HEK293 (cell line): ENCODE results near the gene MYH3.

Source experiments
- CTCF ChIA-PET: fragments of 350-600 bp; formaldehyde crosslinking; extraction: SDS; loops from one replicate; lab custom pipeline; 2021; ENCODE audit warnings: antibody characterized with exemption; lab: Yijun Ruan, JAX
- POLR2A ChIA-PET: fragments of 300-600 bp; formaldehyde crosslinking; extraction: SDS; loops from one replicate; lab custom pipeline; 2020; ENCODE audit warnings: antibody characterized with exemption, inconsistent platforms; lab: Yijun Ruan, JAX
- H3K27ac ChIP-seq: fragments of 200-500 bp; sonication (Bioruptor generic); 2 replicates; pipeline ENCODE4 v1.5.1; 2014; ENCODE audit warnings: low read depth, low read length, control low read depth, inconsistent platforms; ENCODE audit errors: extremely low read depth
- H3K36me3 ChIP-seq, 2 experiments: fragments of 200-500 bp in 1 of 2; sonication (Bioruptor generic) in 1 of 2; 1 replicate in 1 of 2; 2 replicates in 1 of 2; pipeline ENCODE4 v1.5.1; 2014 to 2017; ENCODE audit warnings: inconsistent platforms in 2 of 2, low read length in 2 of 2; ENCODE audit not compliant: control insufficient read depth in 2 of 2, insufficient read depth in 1 of 2
- H3K4me1 ChIP-seq: fragments of 200-500 bp; sonication (Bioruptor generic); 2 replicates; pipeline ENCODE4 v1.5.1; 2014; ENCODE audit warnings: mild to moderate bottlenecking, low read length, inconsistent platforms; ENCODE audit not compliant: control insufficient read depth, insufficient read depth
- H3K4me3 ChIP-seq: 2 replicates; pipeline ENCODE4 v1.5.1; 2011; ENCODE audit warnings: low read depth, mild to moderate bottlenecking, control low read depth, low read length, moderate library complexity
- H3K9me3 ChIP-seq: fragments of 200-500 bp; sonication (Bioruptor generic); 2 replicates; pipeline ENCODE4 v1.5.1; 2014; ENCODE audit warnings: low read depth, low read length, inconsistent platforms; ENCODE audit not compliant: control insufficient read depth, insufficient read depth
- CTCF ChIP-seq: fragments of 450-650 bp; formaldehyde crosslinking; IDR thresholded peaks from 2 replicates; pipeline ENCODE4 v1.5.1; 2016; ENCODE audit warnings: missing biosample characterization, missing genetic modification characterization
- IKZF3 ChIP-seq: fragments of 450-650 bp; IDR thresholded peaks from 2 replicates; pipeline ENCODE4 v1.5.0; 2018; ENCODE audit warnings: missing biosample characterization, mild to moderate bottlenecking, missing genetic modification characterization, moderate library complexity
- KLF8 ChIP-seq: fragments of 450-650 bp; formaldehyde crosslinking; IDR thresholded peaks from 2 replicates; pipeline ENCODE4 v1.5.1; 2016; ENCODE audit warnings: missing biosample characterization, missing genetic modification characterization
- PRDM4 ChIP-seq: fragments of 450-650 bp; formaldehyde crosslinking; IDR thresholded peaks from 2 replicates; pipeline ENCODE4 v1.5.1; 2017; ENCODE audit warnings: missing biosample characterization, missing genetic modification characterization
- ZFP37 ChIP-seq: fragments of 450-650 bp; formaldehyde crosslinking; IDR thresholded peaks from 2 replicates; pipeline ENCODE4 v1.5.1; 2016; ENCODE audit warnings: missing biosample characterization, missing genetic modification characterization
- ZNF112 ChIP-seq: fragments of 450-650 bp; formaldehyde crosslinking; IDR thresholded peaks from 2 replicates; pipeline ENCODE4 v1.5.0; 2017; ENCODE audit warnings: missing biosample characterization, missing genetic modification characterization
- ZNF146 ChIP-seq: fragments of 450-650 bp; formaldehyde crosslinking; IDR thresholded peaks from 2 replicates; pipeline ENCODE4 v1.5.1; 2016; ENCODE audit warnings: missing biosample characterization, missing genetic modification characterization
- ZNF23 ChIP-seq: fragments of 450-650 bp; formaldehyde crosslinking; IDR thresholded peaks from 2 replicates; pipeline ENCODE4 v1.5.1; 2016; ENCODE audit warnings: missing biosample characterization, missing genetic modification characterization, borderline replicate concordance
- ZNF292 ChIP-seq: fragments of 450-650 bp; formaldehyde crosslinking; IDR thresholded peaks from 2 replicates; pipeline ENCODE4 v1.5.1; 2016; ENCODE audit warnings: low read depth, missing biosample characterization, missing genetic modification characterization, borderline replicate concordance
- ZNF311 ChIP-seq: fragments of 450-650 bp; formaldehyde crosslinking; IDR thresholded peaks from 2 replicates; pipeline ENCODE4 v1.5.1; 2017; ENCODE audit warnings: missing biosample characterization, missing genetic modification characterization, borderline replicate concordance
- ZNF37A ChIP-seq: fragments of 450-650 bp; IDR thresholded peaks from 2 replicates; pipeline ENCODE4 v1.5.1; 2018; ENCODE audit warnings: missing biosample characterization, missing genetic modification characterization
- ZNF473 ChIP-seq: fragments of 450-650 bp; formaldehyde crosslinking; IDR thresholded peaks from 2 replicates; pipeline ENCODE4 v1.5.1; 2017; ENCODE audit warnings: missing biosample characterization, missing genetic modification characterization
- ZNF596 ChIP-seq: fragments of 450-650 bp; IDR thresholded peaks from 2 replicates; pipeline ENCODE4 v1.5.0; 2018; ENCODE audit warnings: missing biosample characterization, mild to moderate bottlenecking, missing genetic modification characterization, moderate library complexity
- ZNF654 ChIP-seq: fragments of 450-650 bp; formaldehyde crosslinking; IDR thresholded peaks from 2 replicates; pipeline ENCODE4 v1.5.1; 2016; ENCODE audit warnings: low read depth, missing biosample characterization, missing genetic modification characterization
- ZNF658 ChIP-seq: fragments of 450-650 bp; formaldehyde crosslinking; IDR thresholded peaks from 2 replicates; pipeline ENCODE4; 2016; ENCODE audit warnings: missing biosample characterization, missing genetic modification characterization
- ZNF76 ChIP-seq: fragments of 450-650 bp; formaldehyde crosslinking; IDR thresholded peaks from 2 replicates; pipeline ENCODE4; 2016; ENCODE audit warnings: low read depth, missing biosample characterization, missing genetic modification characterization, borderline replicate concordance
- ZNF768 ChIP-seq: fragments of 450-650 bp; formaldehyde crosslinking; IDR thresholded peaks from 2 replicates; pipeline ENCODE4 v1.5.1; 2018; ENCODE audit warnings: missing biosample characterization, mild to moderate bottlenecking, missing genetic modification characterization
- ZNF777 ChIP-seq: fragments of 450-650 bp; formaldehyde crosslinking; IDR thresholded peaks from 2 replicates; pipeline ENCODE4 v1.5.1; 2017; ENCODE audit warnings: missing biosample characterization, missing genetic modification characterization, borderline replicate concordance
- ZNF830 ChIP-seq: fragments of 450-650 bp; IDR thresholded peaks from 2 replicates; pipeline ENCODE4 v1.5.0; 2018; ENCODE audit warnings: missing biosample characterization, missing genetic modification characterization, low read depth, mild to moderate bottlenecking, moderate library complexity
- ZSCAN16 ChIP-seq: fragments of 450-650 bp; formaldehyde crosslinking; IDR thresholded peaks from 2 replicates; pipeline ENCODE4 v1.5.1; 2016; ENCODE audit warnings: missing biosample characterization, missing genetic modification characterization
- TF ChIP-seq, protein P1 (sequence below): fragments of 450-650 bp; formaldehyde crosslinking; IDR thresholded peaks from 2 replicates; pipeline ENCODE4 v1.5.1; 2016; ENCODE audit warnings: missing biosample characterization, missing genetic modification characterization
- TF ChIP-seq, protein P2 (sequence below): fragments of 450-650 bp; formaldehyde crosslinking; IDR thresholded peaks from 2 replicates; pipeline ENCODE4 v1.5.1; 2017; ENCODE audit warnings: missing biosample characterization, missing genetic modification characterization
- TF ChIP-seq, protein P3 (sequence below): fragments of 450-650 bp; formaldehyde crosslinking; IDR thresholded peaks from 2 replicates; pipeline ENCODE4 v1.5.1; 2016; ENCODE audit warnings: missing biosample characterization, missing genetic modification characterization

Gene MYH3

DNA sequence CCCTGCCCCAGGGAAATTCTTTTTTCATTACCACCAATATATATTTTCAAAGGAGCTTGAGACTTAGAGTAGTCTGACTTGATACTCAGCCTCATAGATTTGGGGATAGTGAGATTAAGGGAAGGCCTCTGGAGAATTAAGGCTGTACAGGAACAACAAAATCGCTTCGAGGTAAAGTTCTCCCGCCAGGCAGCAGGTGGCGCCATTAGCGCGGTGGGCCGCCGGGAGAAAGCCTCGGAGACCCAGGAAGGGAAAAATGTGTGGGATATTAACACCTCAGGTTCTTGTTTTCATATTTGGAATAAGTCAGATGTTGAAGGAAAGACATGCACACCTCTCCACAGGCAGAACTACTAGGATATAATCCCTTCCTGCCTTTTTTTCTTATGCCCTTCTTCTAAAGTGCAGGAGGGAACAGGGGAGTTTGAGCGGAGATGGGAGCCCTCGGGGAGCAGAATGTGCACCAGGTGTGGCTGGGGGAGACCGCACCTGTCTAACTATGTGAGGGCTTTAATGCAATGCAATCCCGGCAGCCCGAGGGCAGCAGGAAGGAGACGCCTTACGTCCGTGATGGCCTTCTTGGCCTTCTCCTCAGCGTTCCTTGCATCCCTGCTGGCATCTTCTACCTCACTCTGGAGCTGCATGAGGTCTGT lies 25.9 kb downstream of the MYH3 start:
- no peak overlapping the region for H3K27ac ChIP-seq
- H3K36me3 ChIP-seq = peaks cover 0 to 57% of the 10 kb centered on the region in 2 experiments; a peak in 1 of 3 replicates
- ChIA-PET CTCF (interaction anchor here (0.6 to 10.6 kb wide), 36 partner anchors 12 to 1308 kb away, joined by 3 to 210 read pairs (median 4); no protein-coding TSS in a partner anchor), POLR2A (no interaction called here)
- no peak for TF ChIP-seq ZNF596 (tag by site-specific recombination)
- TF ChIP-seq ZSCAN16 = no peak
- no peak for TF ChIP-seq ZNF311
- peak; percentile 49 for TF ChIP-seq CTCF (tag by site-specific recombination)
- TF ChIP-seq ZNF654 (tag by site-specific recombination) = peak; percentile 50
- peak; percentile 54 for TF ChIP-seq IKZF3 (tag by site-specific recombination)
- no peaks in the 10 kb centered on the region for H3K4me1 ChIP-seq
- no peak overlapping the region for H3K4me3 ChIP-seq
- H3K9me3 ChIP-seq = no peaks in the 10 kb centered on the region

- Histone ChIP-seq H3K9me3 (no peaks in the 10 kb centered on the region), H3K36me3 (peaks cover 0 to 47% of the 10 kb centered on the region in 2 experiments; a peak in 1 of 3 replicates), H3K27ac (no peak overlapping the region), H3K4me3 (no peak overlapping the region), H3K4me1 (no peaks in the 10 kb centered on the region)
- no peak for TF ChIP-seq PRDM4 (tag by site-specific recombination)
- no peak for TF ChIP-seq ZFP37
- no peak for TF ChIP-seq ZNF37A (tag by site-specific recombination)
- TF ChIP-seq ZNF112 = no peak
- no peak for TF ChIP-seq ZNF146 (tag by site-specific recombination)
- TF ChIP-seq ZNF473 (tag by site-specific recombination) = no peak
- no peak for TF ChIP-seq ZNF830 (tag by site-specific recombination)
- TF ChIP-seq ZNF76 (tag by site-specific recombination) = no peak
- TF ChIP-seq ZNF292 (tag by site-specific recombination) = no peak
- no peak for TF ChIP-seq ZNF777 (tag by site-specific recombination)
- TF ChIP-seq, protein P1, sequence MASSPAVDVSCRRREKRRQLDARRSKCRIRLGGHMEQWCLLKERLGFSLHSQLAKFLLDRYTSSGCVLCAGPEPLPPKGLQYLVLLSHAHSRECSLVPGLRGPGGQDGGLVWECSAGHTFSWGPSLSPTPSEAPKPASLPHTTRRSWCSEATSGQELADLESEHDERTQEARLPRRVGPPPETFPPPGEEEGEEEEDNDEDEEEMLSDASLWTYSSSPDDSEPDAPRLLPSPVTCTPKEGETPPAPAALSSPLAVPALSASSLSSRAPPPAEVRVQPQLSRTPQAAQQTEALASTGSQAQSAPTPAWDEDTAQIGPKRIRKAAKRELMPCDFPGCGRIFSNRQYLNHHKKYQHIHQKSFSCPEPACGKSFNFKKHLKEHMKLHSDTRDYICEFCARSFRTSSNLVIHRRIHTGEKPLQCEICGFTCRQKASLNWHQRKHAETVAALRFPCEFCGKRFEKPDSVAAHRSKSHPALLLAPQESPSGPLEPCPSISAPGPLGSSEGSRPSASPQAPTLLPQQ (tag by site-specific recombination) = no peak
- TF ChIP-seq ZNF658 (tag by site-specific recombination) = no peak
- TF ChIP-seq, protein P2, sequence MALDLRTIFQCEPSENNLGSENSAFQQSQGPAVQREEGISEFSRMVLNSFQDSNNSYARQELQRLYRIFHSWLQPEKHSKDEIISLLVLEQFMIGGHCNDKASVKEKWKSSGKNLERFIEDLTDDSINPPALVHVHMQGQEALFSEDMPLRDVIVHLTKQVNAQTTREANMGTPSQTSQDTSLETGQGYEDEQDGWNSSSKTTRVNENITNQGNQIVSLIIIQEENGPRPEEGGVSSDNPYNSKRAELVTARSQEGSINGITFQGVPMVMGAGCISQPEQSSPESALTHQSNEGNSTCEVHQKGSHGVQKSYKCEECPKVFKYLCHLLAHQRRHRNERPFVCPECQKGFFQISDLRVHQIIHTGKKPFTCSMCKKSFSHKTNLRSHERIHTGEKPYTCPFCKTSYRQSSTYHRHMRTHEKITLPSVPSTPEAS (tag by site-specific recombination) = no peak
- TF ChIP-seq KLF8 (tag by site-specific recombination) = no peak
- no peak for TF ChIP-seq ZNF23 (tag by site-specific recombination)
- TF ChIP-seq ZNF768 = no peak
- TF ChIP-seq, protein P3, sequence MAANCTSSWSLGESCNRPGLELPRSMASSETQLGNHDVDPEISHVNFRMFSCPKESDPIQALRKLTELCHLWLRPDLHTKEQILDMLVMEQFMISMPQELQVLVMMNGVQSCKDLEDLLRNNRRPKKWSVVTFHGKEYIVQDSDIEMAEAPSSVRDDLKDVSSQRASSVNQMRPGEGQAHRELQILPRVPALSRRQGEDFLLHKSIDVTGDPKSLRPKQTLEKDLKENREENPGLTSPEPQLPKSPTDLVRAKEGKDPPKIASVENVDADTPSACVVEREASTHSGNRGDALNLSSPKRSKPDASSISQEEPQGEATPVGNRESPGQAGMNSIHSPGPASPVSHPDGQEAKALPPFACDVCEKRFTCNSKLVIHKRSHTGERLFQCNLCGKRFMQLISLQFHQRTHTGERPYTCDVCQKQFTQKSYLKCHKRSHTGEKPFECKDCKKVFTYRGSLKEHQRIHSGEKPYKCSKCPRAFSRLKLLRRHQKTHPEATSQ (tag by site-specific recombination) = no peak
- CTCF ChIA-PET = interaction anchor here (0.6 to 10.6 kb wide), 13 partner anchors 11 to 340 kb away, joined by 3 to 210 read pairs (median 5); no protein-coding TSS in a partner anchor
- POLR2A ChIA-PET = no interaction called here
These were observed 27.4 kb downstream of the MYH3 start for GRCh38 chr17:10629706-10630105.
